ENCODE measurements around the gene HINFP.

- TF ChIP-seq CTCF (IDR thresholded peaks at IDR 0.05) (no peak), POLR2A (IDR thresholded peaks at IDR 0.05) (no peak)
Measured at GRCh38 chr11:119092880-119093842, 28.2 kb upstream of the HINFP start.

Data from thyroid gland (tissue), 4 donors.